Measurements from ENCODE around the gene RELN.

Gene RELN

GRCh38 chr7:103686064-103686463 is 303.4 kb downstream of the RELN start:
- TF ChIP-seq SIN3A (IDR thresholded peaks at IDR 0.05; ENCODE audit: borderline replicate concordance, insufficient read depth, low read length) (no peak), REST (IDR thresholded peaks at IDR 0.05; ENCODE audit: insufficient read depth in 1 of 2, low read depth in 2 of 2, low read length in 2 of 2) (no peak), POLR2AphosphoS5 (IDR thresholded peaks at IDR 0.05; ENCODE audit: low read depth, low read length) (no peak), FOXP2 (optimal IDR thresholded peaks at IDR 0.05; ENCODE audit: borderline replicate concordance, extremely low read depth, extremely low read length, insufficient read depth) (no peak), TAF1 (IDR thresholded peaks at IDR 0.05; ENCODE audit: borderline replicate concordance, insufficient read depth, low read length) (no peak)

DNA sequence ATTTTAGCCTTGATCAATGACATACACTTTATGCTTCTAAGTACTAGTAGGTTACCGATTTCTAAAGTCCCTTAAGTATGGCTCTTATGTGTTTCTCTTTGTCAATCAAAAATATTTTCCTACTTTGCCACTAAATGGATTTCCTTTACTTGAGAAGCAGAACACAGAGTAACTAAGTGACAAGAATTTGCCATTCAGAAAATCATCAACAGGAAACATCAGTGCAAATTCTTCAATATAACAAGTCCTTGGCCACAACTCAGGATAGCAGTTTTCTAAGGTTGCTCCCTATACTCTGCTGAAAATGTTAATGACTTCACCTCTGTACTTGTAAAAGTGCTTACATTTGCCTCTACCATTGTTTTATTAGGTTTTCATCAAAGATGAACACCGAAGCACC is 303.8 kb downstream of the RELN start:
- TF ChIP-seq SIN3A (IDR thresholded peaks at IDR 0.05; ENCODE audit: borderline replicate concordance, insufficient read depth, low read length) (no peak), TAF1 (IDR thresholded peaks at IDR 0.05; ENCODE audit: borderline replicate concordance, insufficient read depth, low read length) (no peak), REST (IDR thresholded peaks at IDR 0.05; ENCODE audit: insufficient read depth in 1 of 2, low read depth in 2 of 2, low read length in 2 of 2) (no peak), POLR2AphosphoS5 (IDR thresholded peaks at IDR 0.05; ENCODE audit: low read depth, low read length) (no peak)

- TF ChIP-seq POLR2AphosphoS5 (IDR thresholded peaks at IDR 0.05; ENCODE audit: low read depth, low read length) (no peak), SIN3A (IDR thresholded peaks at IDR 0.05; ENCODE audit: borderline replicate concordance, insufficient read depth, low read length) (no peak), FOXP2 (optimal IDR thresholded peaks at IDR 0.05; ENCODE audit: borderline replicate concordance, extremely low read depth, extremely low read length, insufficient read depth) (no peak), REST (IDR thresholded peaks at IDR 0.05; ENCODE audit: insufficient read depth in 1 of 2, low read depth in 2 of 2, low read length in 2 of 2) (no peak), TAF1 (IDR thresholded peaks at IDR 0.05; ENCODE audit: borderline replicate concordance, insufficient read depth, low read length) (no peak)
Observed at GRCh38 chr7:103683348-103683747, 306.1 kb downstream of the RELN start.

- no peak for TF ChIP-seq TAF1 (IDR thresholded peaks at IDR 0.05; ENCODE audit: borderline replicate concordance, insufficient read depth, low read length)
- no peak for TF ChIP-seq FOXP2 (optimal IDR thresholded peaks at IDR 0.05; ENCODE audit: borderline replicate concordance, extremely low read depth, extremely low read length, insufficient read depth)
- no peak for TF ChIP-seq POLR2AphosphoS5 (IDR thresholded peaks at IDR 0.05; ENCODE audit: low read depth, low read length)
- no peak for TF ChIP-seq SIN3A (IDR thresholded peaks at IDR 0.05; ENCODE audit: borderline replicate concordance, insufficient read depth, low read length)
- TF ChIP-seq REST (IDR thresholded peaks at IDR 0.05; ENCODE audit: insufficient read depth in 1 of 2, low read depth in 2 of 2, low read length in 2 of 2) = no peak
Observed at GRCh38 chr7:103680161-103681144, 309.0 kb downstream of the RELN start.

Measured in PFSK-1 (cell line).